Eye (tissue), 1 donor: ENCODE data around the gene EPRS1.
"Not testable (repeated sequence)": the region's sequence is repeated elsewhere in the genome, so short reads cannot be mapped to it uniquely, and the experiment has no call there.

Experiments
- DNase-seq: peaks from one replicate; pipeline ENCODE4 v3.0.0-alpha.2; 2015

The EPRS1 gene

DNA sequence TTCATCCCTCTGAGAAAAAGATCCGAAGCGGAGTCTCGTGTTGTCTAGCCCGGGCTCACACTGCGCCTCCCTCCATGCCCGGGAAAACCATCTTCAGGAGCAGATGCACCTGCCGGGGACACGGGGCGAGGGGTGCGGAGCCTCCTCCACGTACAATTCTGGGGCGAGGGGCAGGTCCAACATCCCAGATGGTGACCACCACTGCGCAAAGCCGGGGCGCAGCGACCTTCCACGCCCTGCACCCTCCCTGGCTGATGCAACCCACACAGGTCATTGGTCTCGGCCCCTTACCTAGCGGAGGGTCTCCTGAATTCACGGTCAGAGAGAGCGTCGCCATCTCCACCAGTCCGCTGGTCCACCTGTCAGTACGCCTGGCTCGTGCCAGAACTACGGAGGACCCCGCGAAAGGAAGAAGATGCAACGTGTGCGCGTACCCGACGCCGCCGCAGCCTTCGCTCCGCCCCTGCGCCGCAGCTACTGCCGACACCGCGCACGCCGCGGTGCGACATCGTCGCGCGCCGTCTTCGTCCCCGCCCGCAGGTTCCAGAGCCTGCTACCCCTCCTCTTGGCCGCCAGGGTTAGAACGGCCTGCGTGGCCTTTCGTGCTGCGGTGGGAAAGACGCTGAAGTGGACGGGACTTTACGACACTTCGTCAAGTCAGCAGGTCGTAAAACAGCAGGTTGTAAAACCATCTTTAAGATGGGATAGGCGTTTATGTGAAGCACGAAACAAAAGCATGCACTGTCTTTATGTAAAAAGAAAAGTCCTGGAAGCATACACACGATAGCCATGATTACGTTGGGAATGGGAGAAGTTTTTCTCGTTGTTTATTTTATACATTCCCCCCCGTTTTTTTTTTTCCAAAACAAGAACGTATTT is at the start of gene EPRS1:
Gene EPRS1, minus strand, starts transcription at position 454 of the 879 bp plus-strand sequence. Its CDS starts 117 bp downstream, at position 337.
- peak; percentile 96 for DNase-seq

DNA sequence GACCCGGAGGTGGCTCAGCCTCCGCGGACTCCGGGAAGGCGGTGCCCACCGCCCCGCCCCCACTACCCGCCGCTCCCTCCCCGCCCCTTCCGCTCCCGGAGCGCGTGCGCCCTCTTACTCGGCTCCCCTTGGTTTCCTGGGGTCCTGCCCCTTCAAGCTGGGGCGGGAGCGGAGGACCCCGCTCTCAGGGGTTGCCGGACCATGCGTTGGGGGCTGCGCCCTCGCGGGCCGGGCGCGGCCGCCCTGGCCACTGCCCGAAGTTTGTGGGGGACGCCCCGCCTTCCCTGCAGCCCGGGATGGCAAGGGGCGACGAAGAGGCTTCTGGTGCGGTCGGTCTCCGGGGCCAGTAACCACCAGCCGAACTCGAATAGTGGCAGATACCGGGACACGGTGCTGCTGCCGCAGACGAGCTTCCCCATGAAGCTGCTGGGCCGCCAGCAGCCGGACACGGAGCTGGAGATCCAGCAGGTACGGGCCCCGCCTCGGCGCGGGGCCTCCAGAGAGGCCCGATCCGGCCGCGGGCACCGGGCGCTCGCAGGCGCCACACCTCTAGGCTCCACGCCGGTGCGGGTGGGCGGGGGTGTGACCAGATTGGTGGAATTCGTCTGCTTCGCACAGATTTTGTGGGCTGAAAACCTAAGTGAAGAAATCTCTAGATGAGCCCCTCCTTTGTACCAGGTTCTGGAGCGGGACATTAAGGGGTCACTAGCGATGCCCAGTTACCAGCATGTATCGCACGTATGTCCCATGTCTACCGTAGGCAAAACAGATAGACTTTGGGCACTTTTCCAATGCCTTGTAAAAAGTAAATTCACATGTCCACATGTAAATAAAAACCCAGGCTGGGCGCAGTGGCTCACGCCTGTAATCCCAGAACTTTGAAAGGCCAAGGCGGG is 48.0 kb upstream of the EPRS1 start, which contains the start of gene IARS2:
Gene IARS2, plus strand, starts transcription at position 117 of the 896 bp plus-strand sequence. Its CDS starts 85 bp downstream, at position 202.
- peak; percentile 93 for DNase-seq

GRCh38 chr1:220093361-220094015 is 47.2 kb upstream of the EPRS1 start:
- no peak for DNase-seq

DNA sequence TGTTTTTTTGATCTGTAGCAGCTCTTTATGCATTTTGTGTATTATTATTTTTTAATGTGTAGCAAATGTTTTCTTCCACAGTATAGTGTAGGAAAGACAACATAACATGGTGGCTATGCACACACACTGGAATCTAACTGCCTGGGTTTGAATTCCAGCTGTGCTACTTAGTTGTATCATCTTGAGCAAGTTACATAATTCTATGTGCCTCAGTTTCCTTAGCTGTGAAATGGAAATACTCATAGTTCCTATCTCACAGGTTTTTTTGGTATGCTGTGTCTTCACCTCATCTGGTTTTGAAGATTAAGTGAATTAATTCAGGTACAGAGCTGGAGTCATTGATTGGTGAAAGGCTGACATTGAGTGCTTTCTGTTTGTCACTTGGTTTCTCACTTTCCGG is 46.4 kb upstream of the EPRS1 start:
- DNase-seq, result no peak

GRCh38 chr1:220089650-220090556 is 43.6 kb upstream of the EPRS1 start, which contains the start of gene BPNT1:
TSS of gene BPNT1 (minus strand) at chr1:220089788. CDS start at chr1:220079846, 9,942 bp downstream.
- peak; percentile 99 for DNase-seq

DNA sequence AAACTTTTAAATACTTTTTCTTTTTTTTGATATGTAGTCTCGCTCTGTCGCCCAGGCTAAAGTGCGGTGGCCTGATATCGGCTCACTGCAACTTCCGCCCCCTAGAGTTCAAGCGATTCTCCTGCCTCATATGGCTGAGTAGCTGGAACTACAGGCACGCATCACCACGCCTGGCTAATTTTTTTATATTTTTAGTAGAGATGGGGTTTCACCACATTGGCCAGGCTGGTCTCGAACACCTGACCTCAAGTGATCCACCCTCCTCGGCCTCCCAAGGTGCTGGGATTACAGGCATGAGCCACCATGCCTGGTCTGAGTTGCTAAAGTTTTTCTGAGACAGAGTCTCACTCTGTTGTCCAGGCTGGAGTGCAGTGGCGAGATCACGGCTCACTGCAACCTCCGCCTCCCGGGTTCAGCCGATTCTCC is 40.0 kb upstream of the EPRS1 start:
- not testable (repeated sequence) for DNase-seq

DNA sequence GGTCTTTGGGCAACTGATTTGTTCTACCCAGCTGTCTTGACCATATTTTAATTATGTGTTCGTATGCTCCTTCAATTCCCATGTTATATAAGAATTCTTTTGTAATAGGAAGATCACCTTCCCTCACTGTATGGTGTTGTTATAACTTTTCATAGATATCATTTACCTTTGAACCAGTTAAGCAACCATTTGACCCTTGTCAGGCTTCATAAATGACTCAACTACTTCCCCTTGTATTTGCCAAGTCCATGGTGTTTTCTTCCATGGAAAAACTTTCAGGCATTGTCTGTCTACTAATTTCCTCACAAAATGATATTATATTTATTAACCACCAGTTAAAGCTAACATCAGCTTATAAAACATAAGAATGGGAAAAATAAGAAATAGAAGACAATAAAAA is 38.2 kb upstream of the EPRS1 start:
- DNase-seq, result no peak

GRCh38 chr1:220077887-220078286 is 31.6 kb upstream of the EPRS1 start:
- DNase-seq, result no peak

DNA sequence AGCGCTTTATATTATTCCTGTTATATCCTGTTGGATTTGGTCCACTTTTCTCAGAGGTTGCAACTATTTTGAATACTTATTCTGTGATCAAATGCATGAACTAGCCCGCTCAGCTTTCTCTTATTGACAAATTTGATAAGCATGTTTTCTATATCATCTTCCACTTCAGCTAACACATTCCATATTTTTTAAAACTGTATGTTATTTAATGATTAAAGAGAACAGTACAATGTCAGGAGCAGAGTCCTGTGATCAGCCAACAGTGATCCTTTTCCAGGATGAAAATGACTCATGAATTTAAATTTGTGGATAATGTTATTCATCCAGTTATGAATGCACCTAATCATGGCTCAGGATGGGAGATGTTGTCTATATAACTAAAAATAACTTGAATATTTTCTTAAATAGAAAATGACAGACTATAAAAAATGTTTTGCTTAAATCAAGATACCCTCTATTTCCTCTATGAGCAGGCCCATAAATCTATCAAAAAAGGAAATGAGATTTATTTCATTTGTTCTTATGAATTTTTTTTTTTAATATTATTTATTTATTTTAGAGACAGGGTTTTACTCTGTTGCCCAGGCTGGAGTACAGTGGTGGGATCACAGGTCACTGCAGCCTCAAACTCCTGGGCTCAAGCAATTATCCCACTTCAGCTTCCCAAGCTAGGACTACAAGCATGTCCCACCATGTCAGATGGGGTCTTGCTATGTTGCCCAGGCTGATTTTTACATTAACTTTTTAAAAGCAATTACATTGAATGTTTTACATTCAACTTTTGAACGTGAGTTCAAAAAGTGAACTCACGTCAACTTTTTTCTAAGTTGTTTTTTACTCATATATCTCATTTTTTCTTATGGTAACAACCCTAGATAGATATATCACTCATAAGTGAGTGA is 30.8 kb upstream of the EPRS1 start:
- no peak for DNase-seq

DNA sequence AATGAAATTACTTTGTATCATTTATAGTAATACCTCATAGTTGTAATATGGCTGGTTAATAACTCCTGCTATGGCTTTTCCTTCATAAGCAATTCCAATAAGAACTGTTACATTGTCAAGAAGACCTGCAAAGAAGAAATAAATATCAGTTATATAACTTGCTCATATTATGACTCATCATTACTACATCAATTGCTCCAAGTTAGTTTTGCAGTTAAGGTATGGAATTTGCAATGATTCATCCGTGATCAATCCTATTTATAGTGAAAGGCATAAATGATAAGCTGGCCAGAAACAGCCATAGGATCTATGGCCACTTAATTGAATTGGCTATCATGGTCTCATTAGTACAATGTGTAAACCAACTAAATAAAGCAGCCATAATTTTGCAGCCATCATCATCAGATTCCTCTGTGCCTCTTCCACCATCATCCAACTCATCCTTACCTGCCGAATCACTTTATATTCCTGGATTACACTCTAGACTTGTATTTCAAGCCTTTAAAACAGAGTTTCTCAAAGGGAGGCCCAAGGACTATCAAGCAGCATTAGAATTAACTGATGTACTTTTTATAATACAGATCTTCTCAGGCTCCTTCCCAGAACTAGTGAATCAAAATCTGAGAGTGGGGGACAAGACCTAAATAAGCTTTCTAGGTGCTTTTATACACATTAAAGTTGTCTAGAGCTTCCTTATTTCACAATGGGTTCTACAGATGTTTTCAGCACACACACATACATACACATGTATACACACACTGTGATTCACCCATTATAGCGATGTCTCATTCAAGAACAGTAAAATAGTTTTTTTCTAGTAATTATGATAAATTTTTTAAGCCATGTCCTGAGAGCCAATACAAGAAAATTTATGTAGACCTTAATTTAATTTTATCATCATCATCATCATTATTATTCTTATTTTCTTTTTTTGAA is 21.2 kb upstream of the EPRS1 start:
- no peak for DNase-seq

- DNase-seq, result no peak
Observed at GRCh38 chr1:220062629-220063028, 16.3 kb upstream of the EPRS1 start.

DNA sequence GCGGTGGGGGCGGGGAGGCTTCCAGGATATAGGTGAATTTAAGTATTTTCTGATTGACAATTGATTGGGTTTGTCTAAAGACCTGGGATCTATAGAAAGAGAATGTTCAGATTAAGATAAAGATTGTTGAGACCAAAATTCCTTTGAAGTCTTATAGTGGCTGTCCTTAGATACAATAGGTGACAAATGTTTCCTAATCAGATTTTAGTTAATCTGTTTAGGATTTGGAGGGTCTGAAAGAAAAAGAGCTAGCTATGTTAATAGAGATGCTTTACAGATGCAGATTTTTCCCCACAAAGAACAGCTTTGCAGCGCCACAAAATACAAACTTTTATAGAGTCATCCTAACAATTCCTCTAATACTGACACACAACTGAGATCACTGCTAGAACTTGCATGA is 14.6 kb upstream of the EPRS1 start:
- no peak for DNase-seq

DNA sequence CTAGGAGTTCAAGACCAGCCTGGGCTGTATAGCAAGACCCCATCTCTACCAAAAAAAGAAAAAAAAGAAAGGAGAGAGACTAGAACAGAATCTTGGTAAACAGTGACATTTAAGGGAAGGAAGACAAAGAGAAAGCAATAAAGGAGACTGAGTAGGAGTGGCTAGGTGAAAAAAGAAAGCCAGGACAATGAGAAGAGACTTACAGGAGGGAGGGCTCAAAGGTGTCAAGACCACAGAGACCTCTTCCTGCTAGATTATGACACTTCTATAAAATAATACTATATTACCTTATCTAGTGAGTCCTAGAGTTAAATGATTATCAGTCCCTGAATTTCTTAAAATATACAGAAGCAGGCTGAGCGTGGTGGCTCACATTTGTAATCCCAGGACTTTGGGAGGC is 10.1 kb upstream of the EPRS1 start:
- no peak for DNase-seq

DNA sequence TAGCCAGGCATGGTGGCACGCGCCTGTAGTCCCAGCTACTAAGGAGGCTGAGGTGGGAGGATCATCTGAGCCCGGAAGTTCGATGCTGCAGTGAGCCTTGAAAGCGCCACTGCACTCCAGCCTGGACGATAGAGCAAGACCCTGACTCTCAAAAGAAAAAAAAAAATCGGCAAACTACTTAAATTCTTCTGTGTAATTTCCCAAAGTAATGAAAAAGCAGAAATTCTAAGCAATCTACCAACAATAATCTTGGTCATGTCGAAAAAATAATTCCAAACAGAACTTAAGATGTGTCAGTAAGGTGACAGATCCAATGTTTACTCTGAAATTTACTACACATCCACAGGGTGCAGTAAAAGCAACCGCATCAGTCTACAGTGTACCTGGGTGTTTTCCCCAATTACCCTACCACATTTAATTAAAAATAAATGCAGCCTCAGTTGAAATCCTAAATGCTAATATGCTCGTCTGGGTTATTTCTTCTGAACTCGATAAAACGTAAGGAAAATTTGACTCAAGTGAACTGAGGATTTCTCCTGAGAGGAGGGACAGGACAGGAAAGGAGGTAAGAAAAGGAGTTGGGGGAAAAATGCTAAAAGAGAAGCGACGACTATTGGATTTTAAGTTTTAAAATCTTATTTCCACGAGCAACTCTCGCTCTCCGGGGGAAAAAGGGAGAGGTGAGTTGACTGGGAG is 801 bp downstream of the EPRS1 start:
- no peak for DNase-seq

DNA sequence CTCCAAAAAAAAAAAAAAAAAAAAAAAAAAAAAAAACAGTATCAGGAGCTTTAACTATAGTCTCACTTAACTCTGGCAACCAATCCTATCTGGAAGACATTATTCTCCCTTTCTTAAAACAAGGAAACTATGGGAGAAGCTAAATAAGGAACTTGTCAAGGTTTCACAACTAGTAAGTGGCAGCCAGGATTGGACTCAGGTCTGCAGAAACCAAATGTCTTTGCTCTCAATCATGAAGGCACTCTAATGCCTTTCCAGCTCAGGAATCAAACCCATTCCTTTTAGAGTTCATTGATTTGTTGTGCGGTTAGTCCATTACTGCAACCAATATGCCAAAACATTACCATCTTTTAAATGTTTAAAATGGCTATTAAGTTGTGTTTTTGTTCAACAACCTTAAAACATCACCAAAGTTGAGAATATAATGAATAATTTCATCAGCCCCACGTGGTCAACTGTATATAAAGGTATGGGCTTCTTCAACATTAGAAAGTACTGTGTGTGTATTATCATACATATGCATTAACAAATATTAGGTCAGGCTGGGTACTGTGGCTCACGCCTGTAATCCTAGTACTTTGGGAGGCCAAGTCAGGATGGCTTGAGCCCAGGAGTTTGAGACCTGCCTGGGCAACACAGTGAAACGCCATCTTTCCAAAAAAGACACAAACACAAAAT is 1.5 kb downstream of the EPRS1 start:
- DNase-seq, result peak; percentile 6

DNA sequence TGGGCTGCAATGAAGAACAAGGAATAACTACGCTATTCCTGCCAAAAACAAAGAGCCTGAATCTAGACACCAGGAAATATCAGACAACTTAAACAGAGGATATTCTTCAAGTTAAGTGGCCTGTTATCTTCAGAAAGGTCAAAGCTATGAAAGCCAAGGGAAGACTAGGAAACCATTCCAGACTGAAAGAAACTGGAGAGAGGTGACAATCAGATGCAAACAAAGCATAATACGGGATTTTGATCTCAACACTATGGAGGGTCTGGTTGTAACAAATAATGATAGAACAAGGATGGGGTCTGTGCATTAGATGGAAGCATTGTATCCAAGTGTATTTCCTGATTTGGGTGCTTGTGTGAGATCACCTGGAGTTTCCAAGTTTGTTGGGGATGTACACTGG is 2.7 kb downstream of the EPRS1 start:
- DNase-seq, result no peak

DNA sequence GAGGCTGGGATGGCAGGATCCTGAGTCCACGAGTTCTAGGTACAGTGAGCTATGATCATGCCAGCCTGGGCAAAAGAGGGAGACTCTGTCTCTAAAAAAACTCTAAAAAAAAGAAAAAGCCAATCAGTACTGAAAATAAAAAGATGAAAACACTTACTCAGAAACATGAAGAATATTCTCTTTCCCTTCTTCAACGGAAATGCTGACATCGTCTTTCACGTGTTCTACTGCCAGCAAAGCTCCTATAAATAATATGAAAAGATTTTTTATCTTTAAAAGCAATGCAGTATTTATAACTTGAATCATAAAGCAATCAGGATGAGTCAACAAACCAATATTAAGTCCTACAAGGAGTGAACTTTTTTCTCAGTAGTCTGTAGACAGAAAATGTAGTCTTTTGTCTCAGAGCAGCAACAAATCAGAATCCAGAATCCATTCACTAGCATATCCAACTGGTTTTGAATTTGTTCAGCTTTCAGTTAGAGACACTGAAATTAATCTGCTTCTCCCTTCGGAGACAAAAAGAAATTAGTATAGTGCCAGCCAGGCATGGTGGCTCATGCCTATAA is 6.2 kb downstream of the EPRS1 start:
- DNase-seq, result no peak

- no peak for DNase-seq
Observed at GRCh38 chr1:220038640-220039039, 7.7 kb downstream of the EPRS1 start.
